Measurements from ENCODE around the gene MEF2D.

MEF2D gene

DNA sequence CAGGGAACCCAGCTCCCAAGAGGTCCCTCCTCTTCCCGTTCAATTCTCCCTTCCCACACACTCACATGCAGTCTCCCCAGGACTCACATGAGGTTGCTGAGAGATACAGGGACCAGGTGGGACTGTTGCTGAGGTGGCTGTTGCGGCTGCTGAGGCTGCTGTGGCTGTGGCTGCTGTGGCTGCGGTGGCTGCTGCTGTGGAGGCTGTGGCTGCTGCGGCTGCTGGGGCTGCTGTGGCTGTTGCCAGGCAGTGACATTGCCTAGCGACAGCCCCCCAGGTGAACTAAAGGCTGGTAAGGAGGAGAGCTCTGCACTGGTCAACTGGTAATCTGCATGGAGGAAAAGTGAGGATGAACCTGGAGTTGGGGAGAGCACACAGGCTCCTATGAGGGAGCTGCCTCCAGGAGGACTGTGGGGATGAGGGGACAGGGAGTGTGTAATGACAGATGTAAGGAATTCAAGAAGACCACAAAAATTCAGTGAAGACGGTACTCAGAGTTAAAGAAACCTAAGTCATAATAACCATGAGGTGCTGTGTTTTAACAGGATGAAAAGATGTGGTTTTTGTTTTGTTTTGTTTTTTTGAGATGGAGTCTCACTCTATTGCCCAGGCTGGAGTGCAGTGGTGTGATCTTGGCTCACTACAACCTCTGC is 31.8 kb downstream of the MEF2D start:
- FAIRE-seq (no peak), DNase-seq (ENCODE audit: insufficient read length, low spot score) (no peak)
- TF ChIP-seq, protein P1, sequence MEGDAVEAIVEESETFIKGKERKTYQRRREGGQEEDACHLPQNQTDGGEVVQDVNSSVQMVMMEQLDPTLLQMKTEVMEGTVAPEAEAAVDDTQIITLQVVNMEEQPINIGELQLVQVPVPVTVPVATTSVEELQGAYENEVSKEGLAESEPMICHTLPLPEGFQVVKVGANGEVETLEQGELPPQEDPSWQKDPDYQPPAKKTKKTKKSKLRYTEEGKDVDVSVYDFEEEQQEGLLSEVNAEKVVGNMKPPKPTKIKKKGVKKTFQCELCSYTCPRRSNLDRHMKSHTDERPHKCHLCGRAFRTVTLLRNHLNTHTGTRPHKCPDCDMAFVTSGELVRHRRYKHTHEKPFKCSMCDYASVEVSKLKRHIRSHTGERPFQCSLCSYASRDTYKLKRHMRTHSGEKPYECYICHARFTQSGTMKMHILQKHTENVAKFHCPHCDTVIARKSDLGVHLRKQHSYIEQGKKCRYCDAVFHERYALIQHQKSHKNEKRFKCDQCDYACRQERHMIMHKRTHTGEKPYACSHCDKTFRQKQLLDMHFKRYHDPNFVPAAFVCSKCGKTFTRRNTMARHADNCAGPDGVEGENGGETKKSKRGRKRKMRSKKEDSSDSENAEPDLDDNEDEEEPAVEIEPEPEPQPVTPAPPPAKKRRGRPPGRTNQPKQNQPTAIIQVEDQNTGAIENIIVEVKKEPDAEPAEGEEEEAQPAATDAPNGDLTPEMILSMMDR (IDR thresholded peaks at IDR 0.05; ENCODE audit: insufficient read depth, missing control alignments), result no peak

DNA sequence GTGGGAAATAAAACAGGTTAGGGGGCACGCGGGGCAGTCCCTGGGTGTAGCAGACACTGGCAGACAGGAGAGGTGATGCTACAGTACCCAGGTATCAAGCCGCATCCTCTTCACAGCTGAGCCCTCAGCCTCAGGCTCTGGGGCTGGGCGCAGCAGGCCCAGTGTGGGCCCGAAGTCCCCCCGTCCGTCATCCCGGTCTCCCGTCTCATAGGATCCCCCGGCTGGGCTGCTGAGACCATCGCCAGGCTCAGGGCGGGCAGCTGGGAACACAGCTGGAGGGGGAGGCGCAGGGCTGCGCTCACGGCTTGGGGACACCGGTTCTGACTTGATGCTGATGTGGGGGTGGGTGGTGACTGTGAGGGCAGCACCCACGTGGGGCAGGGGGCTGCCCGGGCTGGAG is 32.7 kb downstream of the MEF2D start:
- DNase-seq (ENCODE audit: insufficient read length, low spot score), result no peak
- TF ChIP-seq, protein P1 (IDR thresholded peaks at IDR 0.05; ENCODE audit: insufficient read depth, missing control alignments), result no peak
- FAIRE-seq, result no peak

DNA sequence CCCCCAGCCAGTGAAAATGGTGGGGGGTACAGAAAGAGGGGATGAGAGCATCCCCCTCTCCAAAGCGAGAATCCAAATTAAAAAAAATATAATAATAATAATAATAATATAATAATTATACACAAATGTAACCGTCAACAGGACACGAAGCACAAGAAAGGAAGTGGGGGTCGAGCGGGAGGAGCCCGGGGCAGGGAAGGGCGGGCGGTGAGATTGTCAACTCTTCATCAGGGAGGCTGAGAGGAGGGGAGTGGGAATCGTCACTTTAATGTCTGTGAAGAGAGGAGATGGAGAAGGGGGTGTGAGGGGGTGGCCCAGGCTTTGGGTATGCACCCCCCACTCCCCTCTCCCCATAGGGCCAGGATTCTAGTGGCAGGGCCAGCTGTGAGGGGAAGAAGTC is 33.2 kb downstream of the MEF2D start:
- no peak for FAIRE-seq
- TF ChIP-seq, protein P1 (IDR thresholded peaks at IDR 0.05; ENCODE audit: insufficient read depth, missing control alignments), result no peak
- no peak for DNase-seq (ENCODE audit: insufficient read length, low spot score)

DNA sequence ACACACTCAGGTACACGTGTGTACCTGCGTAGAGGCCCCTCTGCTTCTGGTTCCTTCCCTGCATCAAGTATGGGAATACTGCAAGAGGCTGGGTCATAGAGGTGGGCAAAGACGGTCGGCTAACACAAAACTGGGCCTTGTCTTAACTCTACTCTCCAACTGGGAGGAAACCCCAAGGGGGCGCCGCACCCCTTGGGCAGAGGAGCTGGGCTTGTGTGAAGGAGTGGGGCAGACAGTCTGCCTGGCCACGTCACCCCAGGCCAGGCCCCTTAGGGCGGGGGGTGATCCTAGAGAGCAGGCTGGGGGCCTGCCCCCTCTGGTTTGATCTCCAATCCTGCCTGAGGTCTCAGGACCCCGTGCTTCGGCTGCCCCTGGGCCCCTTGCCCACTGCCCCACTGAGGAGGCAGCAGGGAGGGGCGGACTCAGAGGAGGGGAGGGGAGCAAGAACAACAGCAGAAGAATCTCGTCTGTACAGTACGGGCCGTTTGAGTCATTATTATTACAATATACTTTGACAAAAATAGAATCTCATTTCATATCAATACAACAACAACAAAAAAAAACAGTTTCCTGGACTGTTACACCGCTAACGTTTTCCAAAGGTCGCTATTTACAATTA is 34.7 kb downstream of the MEF2D start:
- FAIRE-seq, result no peak
- TF ChIP-seq, protein P1 (IDR thresholded peaks at IDR 0.05; ENCODE audit: insufficient read depth, missing control alignments), result no peak
- DNase-seq (ENCODE audit: insufficient read length, low spot score), result no peak

DNA sequence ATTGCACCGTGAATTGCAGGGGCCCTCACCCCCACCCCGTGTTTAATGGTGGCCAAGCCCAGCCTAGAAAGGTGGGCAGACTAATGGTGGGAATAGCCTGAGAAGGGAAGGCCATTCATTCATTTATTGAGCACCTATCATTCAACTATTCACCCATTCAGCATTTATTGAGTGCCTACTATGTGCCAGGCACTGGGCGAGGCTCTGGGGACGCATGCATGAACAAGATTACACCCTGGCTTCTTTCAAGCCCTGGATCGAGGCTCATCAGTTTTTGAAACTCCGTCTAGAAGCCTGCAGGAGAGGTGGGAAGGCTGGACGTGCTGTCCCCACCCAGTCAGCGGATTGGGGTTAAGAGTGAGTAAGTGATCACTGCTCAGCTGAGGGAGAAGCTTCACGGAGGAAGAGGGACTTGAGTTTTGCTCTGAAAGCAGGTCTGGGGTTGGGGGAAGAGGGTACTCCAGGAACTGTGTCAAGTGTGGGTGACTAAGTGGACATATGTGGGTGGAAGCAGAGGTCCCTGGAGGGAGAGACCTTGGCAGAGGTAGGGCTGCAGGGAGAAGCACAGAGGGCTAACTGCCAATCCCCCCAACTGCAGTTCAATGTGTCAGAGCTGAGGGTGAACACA is 35.6 kb downstream of the MEF2D start:
- DNase-seq (ENCODE audit: insufficient read length, low spot score) (no peak), FAIRE-seq (no peak)
- TF ChIP-seq, protein P1 (IDR thresholded peaks at IDR 0.05; ENCODE audit: insufficient read depth, missing control alignments), result no peak

DNA sequence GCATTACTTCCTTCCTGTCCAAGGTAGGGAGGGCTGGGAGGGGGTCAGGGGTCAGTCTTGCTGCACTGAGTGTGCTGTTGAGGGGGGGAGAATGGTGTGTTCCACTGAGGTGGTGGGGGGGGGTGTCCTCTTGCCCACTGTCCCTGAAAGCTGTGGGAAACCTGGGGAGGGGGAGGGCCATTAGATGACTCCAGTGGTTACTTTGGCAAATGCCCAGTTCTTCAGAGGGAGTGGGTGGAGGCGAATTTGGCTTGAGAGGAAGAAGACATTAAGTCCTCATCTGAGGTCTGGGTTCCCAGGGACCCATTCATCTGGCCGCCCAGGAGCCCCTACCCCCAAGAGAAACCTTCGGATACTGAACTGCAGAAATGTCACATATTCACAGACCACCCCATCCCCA is 36.2 kb downstream of the MEF2D start:
- no peak for DNase-seq (ENCODE audit: insufficient read length, low spot score)
- TF ChIP-seq, protein P1 (IDR thresholded peaks at IDR 0.05; ENCODE audit: insufficient read depth, missing control alignments), result no peak
- FAIRE-seq, result no peak

DNA sequence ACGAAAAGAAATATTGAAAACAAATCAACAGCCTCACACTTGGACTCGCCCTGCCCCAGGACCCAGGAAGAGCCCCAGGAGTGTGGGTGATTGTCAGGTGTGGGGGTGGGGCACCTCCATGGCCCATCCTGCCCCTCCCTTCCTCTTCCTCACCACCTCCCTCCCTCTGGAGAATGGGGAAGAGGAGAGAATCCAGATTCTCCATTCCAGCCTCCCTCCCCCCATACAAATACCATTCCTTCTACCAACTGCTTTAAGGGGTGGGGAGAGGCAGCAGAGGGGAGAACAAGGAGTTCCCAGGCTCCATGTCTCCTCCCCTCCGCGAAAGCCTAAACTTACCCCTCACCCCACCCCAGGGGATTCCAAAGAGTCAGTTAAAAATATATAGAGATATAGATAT is 36.7 kb downstream of the MEF2D start:
- DNase-seq (ENCODE audit: insufficient read length, low spot score) (no peak), FAIRE-seq (no peak)
- TF ChIP-seq, protein P1 (IDR thresholded peaks at IDR 0.05; ENCODE audit: insufficient read depth, missing control alignments), result no peak
